ENCODE measurements around the gene SDK2.

The SDK2 gene

DNA sequence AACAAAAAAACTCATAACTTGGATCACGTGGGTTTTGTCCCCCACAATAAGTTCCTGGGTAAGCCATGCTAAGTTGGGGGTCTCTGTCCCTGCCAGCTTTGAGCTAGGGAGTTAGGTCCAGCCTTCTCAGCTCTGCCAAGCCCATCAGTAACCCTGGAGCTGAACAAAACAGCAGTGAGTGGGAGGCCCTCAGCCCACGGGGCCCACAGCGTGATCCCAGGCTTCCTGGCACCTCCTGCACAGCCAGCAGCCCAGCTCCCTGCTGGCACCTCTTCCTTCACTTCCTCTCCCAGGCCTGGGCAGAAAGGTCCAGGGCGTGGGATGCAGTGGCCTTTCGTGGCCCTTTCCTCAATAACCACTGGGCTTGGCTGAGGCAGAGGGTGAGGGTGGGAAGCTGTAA lies 296.9 kb downstream of the SDK2 start:
- TF ChIP-seq, protein P1, sequence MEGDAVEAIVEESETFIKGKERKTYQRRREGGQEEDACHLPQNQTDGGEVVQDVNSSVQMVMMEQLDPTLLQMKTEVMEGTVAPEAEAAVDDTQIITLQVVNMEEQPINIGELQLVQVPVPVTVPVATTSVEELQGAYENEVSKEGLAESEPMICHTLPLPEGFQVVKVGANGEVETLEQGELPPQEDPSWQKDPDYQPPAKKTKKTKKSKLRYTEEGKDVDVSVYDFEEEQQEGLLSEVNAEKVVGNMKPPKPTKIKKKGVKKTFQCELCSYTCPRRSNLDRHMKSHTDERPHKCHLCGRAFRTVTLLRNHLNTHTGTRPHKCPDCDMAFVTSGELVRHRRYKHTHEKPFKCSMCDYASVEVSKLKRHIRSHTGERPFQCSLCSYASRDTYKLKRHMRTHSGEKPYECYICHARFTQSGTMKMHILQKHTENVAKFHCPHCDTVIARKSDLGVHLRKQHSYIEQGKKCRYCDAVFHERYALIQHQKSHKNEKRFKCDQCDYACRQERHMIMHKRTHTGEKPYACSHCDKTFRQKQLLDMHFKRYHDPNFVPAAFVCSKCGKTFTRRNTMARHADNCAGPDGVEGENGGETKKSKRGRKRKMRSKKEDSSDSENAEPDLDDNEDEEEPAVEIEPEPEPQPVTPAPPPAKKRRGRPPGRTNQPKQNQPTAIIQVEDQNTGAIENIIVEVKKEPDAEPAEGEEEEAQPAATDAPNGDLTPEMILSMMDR (IDR thresholded peaks at IDR 0.05; ENCODE audit: insufficient read depth, missing control alignments), result no peak
- no peak for DNase-seq (ENCODE audit: insufficient read length, low spot score)

DNA sequence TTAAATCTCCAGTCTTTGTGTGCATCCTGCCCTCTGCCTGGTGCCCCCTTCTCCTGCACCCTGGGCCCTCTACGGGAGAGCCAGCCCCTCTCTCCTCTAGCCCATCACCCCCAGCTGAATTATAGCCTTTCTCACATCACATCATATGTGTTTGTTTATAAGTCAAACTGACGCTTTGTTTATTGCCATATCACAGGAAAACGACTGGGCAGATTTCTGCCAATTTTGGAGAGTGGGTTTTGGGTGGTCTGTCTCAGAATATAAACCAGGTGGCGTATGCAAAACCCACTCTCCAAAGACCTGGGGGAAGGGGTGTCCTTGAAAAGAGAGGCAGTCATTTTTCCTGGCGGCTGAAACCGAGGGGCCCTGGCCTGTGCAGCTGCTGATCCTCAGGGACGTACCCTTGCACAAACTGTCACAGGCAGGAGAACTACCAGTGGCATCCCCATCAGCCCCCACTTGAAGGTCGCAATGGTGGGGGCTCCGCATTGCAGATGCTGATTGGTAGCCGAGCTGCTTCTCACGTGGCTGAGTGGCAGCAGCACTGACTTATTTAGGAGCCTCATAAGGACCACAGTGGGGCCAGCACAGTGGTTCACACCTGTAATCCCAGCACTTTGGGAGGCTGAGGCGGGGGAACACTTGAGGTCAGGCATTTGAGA lies 297.6 kb downstream of the SDK2 start:
- TF ChIP-seq, protein P1 (IDR thresholded peaks at IDR 0.05; ENCODE audit: insufficient read depth, missing control alignments), result no peak
- FAIRE-seq (no peak), DNase-seq (ENCODE audit: insufficient read length, low spot score) (no peak)

More for the DNA sequence above, 296.9 kb downstream of the SDK2 start:
- FAIRE-seq, result no peak

DNA sequence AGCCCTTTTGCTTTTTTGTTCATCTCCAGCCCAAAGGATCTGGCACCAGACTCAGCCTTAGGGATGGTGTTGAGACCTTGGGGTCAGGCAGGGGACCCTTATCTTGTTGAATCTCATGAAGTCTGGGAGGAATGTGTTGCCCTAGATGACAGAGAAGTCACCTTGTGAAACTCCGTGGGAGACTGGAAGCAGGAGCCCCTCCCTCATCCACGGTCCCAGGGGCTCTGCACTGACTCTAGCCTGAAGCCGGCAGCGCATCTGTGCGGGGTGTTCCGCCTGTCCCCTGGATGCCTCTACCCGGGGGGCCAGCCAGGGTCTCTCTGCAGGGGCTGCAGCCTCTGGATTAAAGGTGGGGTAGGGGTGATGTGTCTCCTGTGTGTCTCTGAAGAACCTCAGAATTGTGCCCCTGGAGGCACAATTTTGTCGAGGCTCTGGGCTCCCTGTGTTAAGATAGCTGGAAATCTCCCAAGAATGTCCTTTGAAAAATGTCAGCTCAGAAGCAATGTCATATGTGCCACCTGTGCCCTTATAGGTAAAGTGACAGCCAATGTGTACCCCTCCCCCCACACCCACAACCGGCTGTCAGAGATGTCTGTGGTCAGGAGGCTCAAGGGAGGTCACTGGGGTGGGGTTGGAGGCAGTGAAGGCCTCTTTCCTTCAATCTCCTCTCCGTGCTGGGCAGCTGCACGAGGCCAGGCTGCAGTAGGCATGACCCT lies 300.3 kb downstream of the SDK2 start:
- TF ChIP-seq, protein P1 (IDR thresholded peaks at IDR 0.05; ENCODE audit: insufficient read depth, missing control alignments), result no peak
- DNase-seq (ENCODE audit: insufficient read length, low spot score) (no peak), FAIRE-seq (no peak)

DNA sequence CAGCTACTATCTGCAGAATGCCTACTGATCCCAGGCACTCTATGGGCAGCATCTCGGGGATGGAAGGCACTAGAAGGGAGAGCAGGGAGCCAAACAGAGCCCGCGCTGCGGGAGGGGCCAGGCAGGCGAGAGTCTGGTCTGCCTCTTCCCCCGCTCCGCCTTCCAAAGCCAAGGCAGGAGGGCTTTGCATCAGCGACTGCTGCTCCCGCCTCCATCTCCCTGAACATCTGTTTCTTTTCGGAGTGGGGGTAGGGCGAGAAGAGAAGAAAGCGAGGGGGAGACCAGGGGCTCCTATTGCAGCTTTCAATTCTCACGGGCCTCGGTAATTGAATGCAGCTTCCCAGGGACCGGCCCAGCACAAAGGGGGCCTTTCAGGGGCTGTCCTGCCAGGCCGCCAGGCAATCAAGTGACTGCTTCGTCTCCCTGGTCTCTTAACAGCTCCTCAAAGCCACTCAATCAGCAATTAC lies 301.0 kb downstream of the SDK2 start:
- TF ChIP-seq, protein P1 (IDR thresholded peaks at IDR 0.05; ENCODE audit: insufficient read depth, missing control alignments), result no peak
- DNase-seq (ENCODE audit: insufficient read length, low spot score) (peak; percentile 77), FAIRE-seq (no peak)

DNA sequence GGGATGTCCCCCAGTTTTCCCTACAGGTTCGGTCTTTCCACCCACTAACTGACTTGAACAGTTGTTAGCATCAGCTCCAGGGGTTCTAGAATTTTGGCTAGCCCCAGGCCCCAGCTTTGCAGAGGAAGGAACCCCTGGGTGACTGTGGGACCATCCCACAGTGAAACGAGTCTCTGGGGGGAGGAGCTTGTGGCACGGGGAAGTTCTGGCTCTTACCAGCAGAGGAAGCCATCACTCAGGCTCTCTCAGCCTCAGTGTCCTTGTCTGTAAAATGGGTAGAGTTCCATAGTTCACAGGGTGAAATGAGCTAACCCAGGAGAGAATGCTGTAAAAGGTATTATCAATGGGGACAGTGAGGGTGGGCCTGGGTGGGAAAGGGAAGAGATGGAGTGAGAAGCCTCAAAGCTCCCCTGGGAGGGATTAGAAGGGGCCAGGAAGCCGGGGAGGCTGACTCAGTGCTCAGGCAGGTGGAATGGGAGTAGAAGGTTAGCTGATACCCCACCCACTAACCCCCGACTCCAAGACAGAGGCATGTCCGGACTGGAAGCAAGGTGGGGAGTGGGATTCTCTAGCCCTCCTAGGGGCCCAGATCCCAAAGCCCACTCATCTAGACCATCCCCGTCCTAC lies 301.6 kb downstream of the SDK2 start:
- TF ChIP-seq, protein P1 (IDR thresholded peaks at IDR 0.05; ENCODE audit: insufficient read depth, missing control alignments), result peak; percentile 1

GRCh38 chr17:73342050-73342522 lies 302.2 kb downstream of the SDK2 start:
- no peak for FAIRE-seq
- TF ChIP-seq, protein P1 (IDR thresholded peaks at IDR 0.05; ENCODE audit: insufficient read depth, missing control alignments), result no peak
- DNase-seq (ENCODE audit: insufficient read length, low spot score), result no peak

More for the DNA sequence above, 301.6 kb downstream of the SDK2 start:
- DNase-seq (ENCODE audit: insufficient read length, low spot score) (no peak), FAIRE-seq (no peak)
